Gastrocnemius medialis (tissue), 4 donors: ENCODE measurements around the gene SEC16A.

ENCODE experiments used
- POLR2A ChIP-seq, 2 donors: fragments of 450-650 bp; IDR thresholded peaks; one replicate each; pipeline ENCODE4 v1.6.1; 2017; ENCODE audit warnings: antibody characterized with exemption in 2 of 2, mild to moderate bottlenecking in 2 of 2, moderate library complexity in 2 of 2
- TF ChIP-seq, protein P1 (sequence below), 5 experiments: fragments of 450-650 bp in 3 of 5; fragments of 200-600 bp in 2 of 5; sonication (generic) in 2 of 5; IDR thresholded peaks in 4 of 5; conservative IDR thresholded peaks in 1 of 5; 1 replicate in 4 of 5; 2 replicates in 1 of 5; pipeline ENCODE4 v1.5.1; 2016 to 2019; ENCODE audit warnings: antibody characterized with exemption in 5 of 5, mild to moderate bottlenecking in 3 of 5, moderate library complexity in 3 of 5

DNA sequence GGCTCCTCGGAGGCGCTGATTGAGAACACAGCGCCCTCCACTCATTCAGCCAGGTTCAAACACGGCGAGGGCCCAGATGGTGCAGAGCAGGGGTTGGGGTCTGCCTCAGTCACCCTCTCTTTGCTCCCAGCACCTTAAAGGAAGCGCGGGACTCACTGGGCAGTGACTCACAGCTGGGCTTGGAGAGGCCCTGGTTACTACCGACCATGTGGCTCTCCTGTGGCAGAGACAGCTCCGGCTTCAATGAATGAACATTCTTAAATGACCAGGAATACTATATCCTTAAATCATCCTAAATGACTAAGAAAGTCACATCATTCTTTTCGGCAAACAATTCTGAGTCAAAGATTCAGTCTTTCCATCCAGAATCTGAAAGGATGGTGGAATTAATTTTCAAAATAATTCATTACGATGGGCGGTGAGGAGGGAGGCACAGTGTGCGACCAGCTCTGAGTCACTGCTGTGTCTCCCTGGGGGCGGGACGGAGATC lies 41.6 kb downstream of the SEC16A start:
- TF ChIP-seq, protein P1, sequence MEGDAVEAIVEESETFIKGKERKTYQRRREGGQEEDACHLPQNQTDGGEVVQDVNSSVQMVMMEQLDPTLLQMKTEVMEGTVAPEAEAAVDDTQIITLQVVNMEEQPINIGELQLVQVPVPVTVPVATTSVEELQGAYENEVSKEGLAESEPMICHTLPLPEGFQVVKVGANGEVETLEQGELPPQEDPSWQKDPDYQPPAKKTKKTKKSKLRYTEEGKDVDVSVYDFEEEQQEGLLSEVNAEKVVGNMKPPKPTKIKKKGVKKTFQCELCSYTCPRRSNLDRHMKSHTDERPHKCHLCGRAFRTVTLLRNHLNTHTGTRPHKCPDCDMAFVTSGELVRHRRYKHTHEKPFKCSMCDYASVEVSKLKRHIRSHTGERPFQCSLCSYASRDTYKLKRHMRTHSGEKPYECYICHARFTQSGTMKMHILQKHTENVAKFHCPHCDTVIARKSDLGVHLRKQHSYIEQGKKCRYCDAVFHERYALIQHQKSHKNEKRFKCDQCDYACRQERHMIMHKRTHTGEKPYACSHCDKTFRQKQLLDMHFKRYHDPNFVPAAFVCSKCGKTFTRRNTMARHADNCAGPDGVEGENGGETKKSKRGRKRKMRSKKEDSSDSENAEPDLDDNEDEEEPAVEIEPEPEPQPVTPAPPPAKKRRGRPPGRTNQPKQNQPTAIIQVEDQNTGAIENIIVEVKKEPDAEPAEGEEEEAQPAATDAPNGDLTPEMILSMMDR (IDR thresholded peaks at IDR 0.05 in 4 of 5, conservative IDR thresholded peaks at IDR 0.05 in 1 of 5) = no peak
- TF ChIP-seq POLR2A (IDR thresholded peaks at IDR 0.05) = no peak
